ENCODE data around the gene TBC1D17. TPM values are rescaled to one million over a fixed set of nuclear protein-coding genes. Genes with fewer than 3 reads are reported as not detected.
A peak's percentile ranks its signal among the peaks of the same experiment; 100 is the strongest.

The TBC1D17 gene
- total RNA-seq, 1 experiment from 2014 or later, result 6.8 TPM

DNA sequence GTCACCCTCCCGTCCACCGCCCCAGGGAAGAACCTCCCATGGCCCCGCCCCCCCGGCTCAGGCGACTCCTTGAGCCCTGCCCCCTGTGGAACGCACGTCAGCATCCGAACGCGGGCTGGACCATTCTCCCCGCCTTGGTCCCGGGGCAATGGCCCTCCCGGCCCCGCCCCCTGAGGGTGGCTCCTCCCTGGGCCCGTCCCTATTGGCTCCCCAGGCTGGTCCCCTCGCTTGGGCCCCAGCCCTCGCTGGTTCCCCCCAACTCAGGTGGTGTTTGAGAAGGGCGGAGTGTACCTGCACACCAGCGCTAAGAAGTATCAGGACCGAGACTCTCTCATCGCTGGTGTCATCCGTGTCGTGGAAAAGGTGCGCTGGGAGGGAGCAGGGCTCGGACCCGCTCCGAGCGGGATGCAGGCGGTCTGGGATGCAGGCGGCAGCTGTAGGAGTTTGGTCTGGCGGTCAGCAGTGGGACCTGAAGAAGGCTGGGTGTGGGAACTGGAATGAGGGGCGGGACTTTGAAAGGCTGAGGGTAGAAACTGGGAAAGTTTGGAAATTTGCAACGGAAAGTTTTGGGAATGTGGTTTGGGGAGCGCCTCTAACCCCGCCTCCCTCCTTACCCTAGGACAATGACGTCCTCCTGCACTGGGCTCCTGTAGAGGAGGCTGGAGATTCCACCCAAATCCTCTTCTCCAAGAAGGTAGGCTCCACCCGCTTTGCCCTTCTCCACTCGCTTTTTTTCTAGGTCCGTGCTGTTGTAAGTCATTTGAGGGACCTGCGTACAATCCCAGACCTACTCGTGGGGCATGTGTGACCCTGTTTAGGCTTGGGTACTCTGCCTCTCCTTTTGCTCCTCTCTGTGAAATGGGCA, 609 bp downstream of the TBC1D17 start:
- DNase-seq (ENCODE audit: low spot score), result peak; percentile 97

- DNase-seq (ENCODE audit: low spot score), result no peak
These were observed 1.2 kb downstream of the TBC1D17 start for GRCh38 chr19:49878744-49879070.

GRCh38 chr19:49879243-49879963, 1.9 kb downstream of the TBC1D17 start:
- DNase-seq (ENCODE audit: low spot score), result no peak

DNA sequence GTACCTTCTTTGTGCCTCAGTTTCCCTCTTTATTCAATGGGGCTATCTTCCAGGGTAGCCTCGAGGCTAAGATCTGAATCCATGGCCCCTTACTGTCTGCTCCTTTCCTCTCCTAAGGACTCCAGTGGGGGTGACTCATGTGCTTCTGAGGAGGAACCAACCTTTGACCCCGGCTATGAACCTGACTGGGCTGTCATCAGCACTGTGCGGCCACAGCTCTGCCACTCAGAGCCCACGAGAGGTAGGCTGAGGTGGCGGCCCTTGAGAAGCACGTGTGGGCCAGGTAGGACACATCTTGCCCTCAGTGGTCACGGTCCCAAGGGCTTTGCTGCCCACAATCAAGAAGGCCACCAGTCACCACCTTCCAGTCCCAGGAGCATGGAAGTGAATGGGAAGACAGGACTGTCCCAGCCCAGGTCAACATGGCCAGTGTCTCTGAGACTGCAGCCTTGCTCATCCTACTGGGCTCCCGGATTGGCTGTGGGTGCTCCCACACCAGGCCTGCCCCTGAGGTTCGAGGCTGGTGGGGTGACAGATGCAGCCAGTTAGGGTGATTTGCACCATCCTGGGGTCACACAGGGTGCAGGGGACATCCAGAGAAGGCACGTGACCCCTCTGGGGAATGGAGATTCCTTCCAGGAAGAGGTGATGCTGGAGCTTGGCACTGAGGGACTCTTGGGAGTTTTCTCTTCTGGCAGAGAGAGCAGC, 2.8 kb downstream of the TBC1D17 start:
- no peak for DNase-seq (ENCODE audit: low spot score)

GRCh38 chr19:49881186-49881585, 3.7 kb downstream of the TBC1D17 start:
- no peak for DNase-seq (ENCODE audit: low spot score)

- DNase-seq (ENCODE audit: low spot score), result no peak
These were observed 4.3 kb downstream of the TBC1D17 start for GRCh38 chr19:49881672-49882394.

GRCh38 chr19:49882643-49883042, 5.1 kb downstream of the TBC1D17 start:
- DNase-seq (ENCODE audit: low spot score), result no peak

GRCh38 chr19:49883094-49883493, 5.6 kb downstream of the TBC1D17 start:
- DNase-seq (ENCODE audit: low spot score), result no peak

GRCh38 chr19:49884109-49884508, 6.6 kb downstream of the TBC1D17 start:
- DNase-seq (ENCODE audit: low spot score), result no peak

DNA sequence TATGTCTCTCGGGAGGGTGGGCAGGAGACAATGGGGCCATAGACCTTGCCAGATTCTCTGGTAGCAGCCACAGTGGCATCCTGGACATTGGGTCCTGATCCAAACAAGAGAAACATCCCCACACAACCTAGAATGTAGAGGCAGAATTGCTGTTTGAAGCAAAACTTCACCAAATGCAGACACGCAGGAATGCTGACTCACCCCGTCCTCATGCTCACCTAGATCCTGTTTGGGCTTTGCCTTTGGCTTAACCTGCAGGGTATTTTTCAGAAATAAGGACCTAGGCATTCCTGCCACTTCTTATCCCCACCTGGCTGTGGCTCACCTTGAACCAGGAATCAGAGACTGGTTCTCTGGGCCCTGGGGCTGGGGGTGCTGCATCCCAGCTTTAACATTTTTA, 7.3 kb downstream of the TBC1D17 start:
- no peak for DNase-seq (ENCODE audit: low spot score)

- no peak for DNase-seq (ENCODE audit: low spot score)
These were observed 9.6 kb downstream of the TBC1D17 start for GRCh38 chr19:49887037-49887664.

DNA sequence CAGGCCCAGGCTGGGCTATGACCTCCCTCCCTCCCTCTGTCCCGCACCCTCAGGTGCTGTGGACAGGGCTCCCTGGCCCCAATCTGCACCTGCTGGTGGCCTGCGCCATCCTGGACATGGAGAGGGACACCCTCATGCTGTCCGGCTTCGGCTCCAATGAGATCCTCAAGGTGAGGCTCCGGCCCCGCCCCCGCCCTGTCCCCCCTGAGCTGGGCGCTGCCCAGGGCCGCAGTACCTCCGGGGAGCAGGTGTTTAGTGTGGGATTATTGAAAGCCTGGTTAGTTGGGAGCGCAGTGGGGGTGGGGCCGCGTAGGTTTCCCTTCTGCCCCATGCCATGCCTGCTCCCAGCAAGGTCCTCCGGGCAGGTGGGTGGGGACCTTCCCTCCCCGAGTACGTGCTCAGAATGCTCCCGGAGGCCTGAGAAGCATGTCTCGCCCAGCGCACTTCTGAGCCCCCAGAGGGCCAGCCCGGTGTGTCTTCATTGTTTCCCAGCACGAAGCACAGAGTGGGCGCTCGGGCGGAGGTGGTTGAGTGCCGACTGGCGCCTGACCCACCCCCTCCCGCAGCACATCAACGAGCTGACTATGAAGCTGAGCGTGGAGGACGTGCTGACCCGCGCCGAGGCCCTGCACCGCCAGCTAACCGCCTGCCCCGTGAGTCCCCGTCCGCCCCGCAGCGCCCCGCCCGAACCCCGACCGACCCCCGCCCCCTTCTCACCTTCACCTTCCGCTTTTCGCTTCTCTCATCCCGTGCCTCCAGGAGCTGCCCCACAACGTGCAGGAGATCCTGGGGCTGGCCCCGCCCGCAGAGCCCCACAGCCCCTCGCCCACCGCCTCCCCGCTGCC, 10.4 kb downstream of the TBC1D17 start:
- no peak for DNase-seq (ENCODE audit: low spot score)

- no peak for DNase-seq (ENCODE audit: low spot score)
These were observed 11.0 kb downstream of the TBC1D17 start for GRCh38 chr19:49888510-49888824.

- no peak for DNase-seq (ENCODE audit: low spot score)
These were observed 11.7 kb downstream of the TBC1D17 start for GRCh38 chr19:49889038-49889686.

GRCh38 chr19:49889687-49890348, 12.3 kb downstream of the TBC1D17 start:
- DNase-seq (ENCODE audit: low spot score), result no peak

GRCh38 chr19:49890349-49891311, 13.1 kb downstream of the TBC1D17 start:
- no peak for DNase-seq (ENCODE audit: low spot score)

GRCh38 chr19:49891393-49891792, 13.9 kb downstream of the TBC1D17 start:
- DNase-seq (ENCODE audit: low spot score), result no peak

GRCh38 chr19:49892716-49893115, 15.2 kb downstream of the TBC1D17 start:
- no peak for DNase-seq (ENCODE audit: low spot score)
